GM23338 (cell line): Measurements from ENCODE around the gene YTHDF1. TPM values are rescaled to one million over a fixed set of nuclear protein-coding genes. Genes with fewer than 3 reads are reported as not detected.

Experiments
- ATAC-seq: fragments of 200-7000 bp; cut with Tn5 transposase; 3 replicates; pipeline ENCODE4 v1.9.1; 2020
- DNase-seq: peaks from one replicate; pipeline ENCODE4 v3.0.0-alpha.2; 2015; ENCODE audit warnings: low spot score
- H2AFZ ChIP-seq: fragments of 200-600 bp; sonication (generic); 2 replicates; pipeline ENCODE4 v1.8.0; 2016; ENCODE audit warnings: antibody characterized with exemption, mild to moderate bottlenecking, moderate library complexity
- H3F3A ChIP-seq: fragments of 200-600 bp; sonication (generic); replicated peaks from 2 replicates; pipeline ENCODE4 v1.8.0; 2017; ENCODE audit warnings: antibody characterized with exemption, mixed run types, low read depth
- H3K27ac ChIP-seq: fragments of 200-600 bp; sonication (generic); 2 replicates; pipeline ENCODE4 v1.6.1; 2016; ENCODE audit warnings: low read depth
- H3K27me3 ChIP-seq: fragments of 200-600 bp; sonication (generic); 2 replicates; pipeline ENCODE4 v1.8.0; 2016; ENCODE audit warnings: mild to moderate bottlenecking, mixed run types, moderate library complexity; ENCODE audit not compliant: insufficient read depth
- H3K36me3 ChIP-seq: fragments of 200-600 bp; sonication (generic); 2 replicates; pipeline ENCODE4 v1.8.0; 2016; ENCODE audit warnings: mild to moderate bottlenecking; ENCODE audit not compliant: insufficient read depth
- H3K4me1 ChIP-seq: fragments of 200-600 bp; sonication (generic); 2 replicates; pipeline ENCODE4 v1.8.0; 2016; ENCODE audit warnings: mild to moderate bottlenecking, moderate library complexity; ENCODE audit not compliant: insufficient read depth
- H3K4me2 ChIP-seq: fragments of 200-600 bp; sonication (generic); 2 replicates; pipeline ENCODE4 v1.7.1; 2017; ENCODE audit warnings: mixed run types
- H3K4me3 ChIP-seq: fragments of 200-600 bp; sonication (generic); 2 replicates; pipeline ENCODE4 v1.6.1; 2016; ENCODE audit warnings: mixed run types
- H3K79me2 ChIP-seq: fragments of 200-600 bp; sonication (generic); replicated peaks from 2 replicates; pipeline ENCODE4 v1.8.0; 2017; ENCODE audit warnings: mild to moderate bottlenecking; ENCODE audit not compliant: insufficient read depth
- H3K9me2 ChIP-seq: fragments of 200-600 bp; sonication (generic); 2 replicates; pipeline ENCODE4 v1.8.0; 2017; ENCODE audit not compliant: insufficient read depth
- H4K20me1 ChIP-seq: fragments of 200-600 bp; sonication (generic); replicated peaks from 2 replicates; pipeline ENCODE4 v1.8.0; 2017; ENCODE audit warnings: mild to moderate bottlenecking; ENCODE audit not compliant: insufficient read depth
- H3K27ac Mint-ChIP-seq: 2 replicates; pipeline ENCODE4 v1.8.0; 2020; ENCODE audit warnings: inconsistent platforms, mild to moderate bottlenecking, moderate library complexity, mixed read lengths
- H3K27me3 Mint-ChIP-seq: 3 replicates; pipeline ENCODE4 v1.8.0; 2022; ENCODE audit warnings: low read depth, mild to moderate bottlenecking, moderate library complexity, mixed read lengths, inconsistent platforms; ENCODE audit not compliant: insufficient read depth, poor library complexity
- H3K36me3 Mint-ChIP-seq: 3 replicates; pipeline ENCODE4 v1.8.0; 2021; ENCODE audit warnings: low read depth, mild to moderate bottlenecking, inconsistent platforms, moderate library complexity, mixed read lengths
- H3K4me1 Mint-ChIP-seq: 3 replicates; pipeline ENCODE4 v1.8.0; 2020; ENCODE audit warnings: mild to moderate bottlenecking, inconsistent platforms, mixed read lengths
- H3K4me3 Mint-ChIP-seq: 3 replicates; pipeline ENCODE4 v1.8.0; 2021; ENCODE audit warnings: moderate library complexity, mild to moderate bottlenecking, inconsistent platforms, mixed read lengths
- H3K9me3 Mint-ChIP-seq: 3 replicates; pipeline ENCODE4 v1.8.0; 2020; ENCODE audit warnings: moderate library complexity, mild to moderate bottlenecking, inconsistent platforms, mixed read lengths
- EZH2 ChIP-seq: fragments of 200-600 bp; sonication (generic); IDR thresholded peaks from one replicate; pipeline ENCODE4 v1.8.0; 2017; ENCODE audit warnings: antibody characterized with exemption, mild to moderate bottlenecking, low read depth; ENCODE audit not compliant: unreplicated experiment
- EZH2phosphoT487 ChIP-seq: fragments of 200-600 bp; sonication (generic); IDR thresholded peaks from one replicate; pipeline ENCODE4 v1.8.1; 2018; ENCODE audit warnings: antibody characterized with exemption; ENCODE audit not compliant: unreplicated experiment
- JUNB ChIP-seq: IDR thresholded peaks from one replicate; pipeline ENCODE4 v1.6.1; 2016; ENCODE audit warnings: antibody characterized with exemption; ENCODE audit not compliant: unreplicated experiment
- POLR2AphosphoS5 ChIP-seq: IDR thresholded peaks from 2 replicates; pipeline ENCODE4 v1.6.1; 2016; ENCODE audit warnings: antibody characterized with exemption, low read depth
- ZNF331 ChIP-seq: fragments of 250-450 bp; sonication (Bioruptor Pico); IDR thresholded peaks from 2 replicates; pipeline ENCODE4 v1.5.0; 2020; ENCODE audit warnings: low read depth, mild to moderate bottlenecking, moderate library complexity
- polyA plus RNA-seq: library from polyadenylated mRNA; unstranded; fragments of >200 nt; fragmentation: Nextera tagmentation; extraction: Ambion mirVana; gene quantifications from 2 replicates; pipeline ENCODE4 v1.2.1, GENCODE V29; 2016
- total RNA-seq: library from RNA; depleted of rRNA; stranded (reverse); fragments of >200 nt; shearing (Covaris generic); gene quantifications from 2 replicates; pipeline ENCODE4 v1.2.3, GENCODE V29; 2014
- TF ChIP-seq, protein P1 (sequence below), 2 experiments: fragments of 200-600 bp in 1 of 2; sonication (generic) in 1 of 2; conservative IDR thresholded peaks; 2 replicates each; pipeline versions ENCODE4 v1.5.1 to v1.6.1; 2016 to 2017; ENCODE audit warnings: antibody characterized with exemption in 2 of 2, low read depth in 2 of 2, mild to moderate bottlenecking in 2 of 2, moderate library complexity in 1 of 2

The YTHDF1 gene
- total and polyA plus RNA-seq, 2 experiments from 2014 or later = 30.9 to 64.3 TPM

DNA sequence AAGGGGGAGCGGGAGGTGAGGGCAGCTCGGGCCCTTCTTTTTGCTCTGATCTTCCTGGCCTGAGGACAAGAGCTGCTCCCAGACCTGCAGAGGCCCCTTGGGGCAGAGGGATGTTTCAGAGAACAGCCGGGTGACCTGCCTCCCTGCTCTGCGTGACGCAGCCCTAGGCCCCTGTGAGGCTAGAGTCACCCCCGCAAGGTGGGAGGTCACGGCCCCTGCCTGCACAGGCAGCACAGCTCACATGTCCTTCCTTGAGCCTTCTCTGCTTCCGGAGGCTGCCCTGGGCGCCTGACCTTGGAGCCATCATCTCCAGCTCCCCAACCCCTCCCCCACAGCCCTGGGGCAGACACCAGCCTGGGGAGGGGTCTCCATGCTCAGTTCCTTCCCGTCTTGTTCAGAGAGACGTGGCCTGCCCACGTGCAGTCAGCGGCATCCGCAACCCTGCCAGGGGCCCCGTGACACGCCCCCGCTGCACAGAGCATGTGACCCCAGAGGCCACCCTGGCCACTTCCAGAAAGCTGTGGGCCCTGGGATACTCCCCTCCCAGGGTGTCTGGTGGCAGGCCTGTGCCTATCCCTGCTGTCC lies 19.6 kb upstream of the YTHDF1 start, which contains the start of gene BIRC7:
Gene BIRC7 (plus strand): TSS at position 507 of the 585 bp plus-strand sequence. CDS start 192 bp downstream, outside the sequence.
- no peak within 1 kb of the TSS for H3K27ac ChIP-seq
- no peaks in the 10 kb centered on the region for H3K79me2 ChIP-seq
- peaks cover 13% of the 10 kb centered on the region for H3K4me1 ChIP-seq
- H3K36me3 Mint-ChIP-seq = no peaks in the 10 kb centered on the region
- ATAC-seq = no peak
- peaks cover 2% of the 10 kb centered on the region; the same call in 1 of the 2 replicates for H3F3A ChIP-seq
- 0 out of 2 replicates have a peak, but pooled peaks cover 3% of the 10 kb centered on the region for H3K27me3 ChIP-seq
- TF ChIP-seq EZH2phosphoT487 (no peak), POLR2AphosphoS5 (no peak), EZH2 (no peak)
- H3K4me3 Mint-ChIP-seq = peak within 1 kb of the TSS; percentile 44; the same call in 2 of the 3 replicates
- peaks cover 24% of the 10 kb centered on the region for H3K4me1 Mint-ChIP-seq
- peak within 1 kb of the TSS; percentile 71; the same call in 1 of the 2 replicates for H3K4me2 ChIP-seq
- peaks cover 20% of the 10 kb centered on the region for H3K27me3 Mint-ChIP-seq
- H3K27ac Mint-ChIP-seq = no peak within 1 kb of the TSS
- H3K4me3 ChIP-seq = peak within 1 kb of the TSS; percentile 35; the same call in 1 of the 2 replicates
- no peak for DNase-seq
- no peaks in the 10 kb centered on the region for H4K20me1 ChIP-seq
- no peaks in the 10 kb centered on the region for H3K36me3 ChIP-seq
- H3K9me3 Mint-ChIP-seq = no peaks in the 10 kb centered on the region; the same call in 2 of the 3 replicates
- H2AFZ ChIP-seq = peak within 1 kb of the TSS; percentile 81; the same call in 1 of the 2 replicates
- H3K9me2 ChIP-seq = no peaks in the 10 kb centered on the region

DNA sequence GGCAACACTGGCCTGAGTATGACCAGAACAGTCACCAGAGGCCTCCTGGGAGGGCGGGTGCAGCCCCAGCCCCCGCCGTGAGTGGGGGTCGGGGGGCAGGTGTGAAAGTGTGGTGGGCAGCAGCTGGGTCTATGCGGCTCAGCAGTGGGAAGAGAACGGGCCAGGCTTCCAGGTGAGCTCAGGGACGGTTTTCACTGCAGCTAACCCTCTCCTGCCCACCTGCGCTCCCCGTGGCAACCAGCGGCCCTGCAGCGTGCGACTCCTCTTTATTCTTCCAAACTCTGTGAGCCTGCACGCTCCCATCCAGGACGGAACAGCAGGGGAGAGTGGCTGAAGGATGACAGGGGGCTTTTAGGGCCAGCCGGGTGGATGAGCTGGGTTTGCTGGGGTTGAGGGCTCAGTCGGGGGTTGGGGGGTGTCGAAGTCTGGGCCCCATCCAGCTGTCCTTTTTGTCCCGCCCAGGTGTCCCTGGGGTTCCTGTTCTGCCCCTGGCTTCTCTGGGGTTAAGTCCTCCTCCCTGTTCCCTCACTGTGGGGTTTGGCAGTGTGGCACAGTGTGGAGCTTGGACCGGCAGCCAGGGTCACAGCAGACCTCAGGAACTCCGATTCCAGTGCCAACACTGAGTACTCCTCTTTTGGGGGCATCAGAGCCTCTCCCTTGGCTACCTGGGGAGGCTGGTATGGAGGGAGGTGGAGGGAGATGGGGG lies 18.9 kb upstream of the YTHDF1 start:
- Histone ChIP-seq H3K9me2 (no peaks in the 10 kb centered on the region), H3K4me2 (peak overlapping the region; percentile 71), H3K27ac (no peak overlapping the region), H4K20me1 (no peaks in the 10 kb centered on the region), H3K79me2 (no peaks in the 10 kb centered on the region), H3K27me3 (0 out of 2 replicates have a peak, but pooled peaks cover 3% of the 10 kb centered on the region), H2AFZ (peak overlapping the region; percentile 81; the same call in 1 of the 2 replicates), H3K4me1 (peaks cover 20% of the 10 kb centered on the region), H3K36me3 (no peaks in the 10 kb centered on the region), H3F3A (peaks cover 6% of the 10 kb centered on the region; the same call in 1 of the 2 replicates), H3K4me3 (peak overlapping the region; percentile 35; the same call in 1 of the 2 replicates)
- peak overlapping the region; percentile 44; the same call in 2 of the 3 replicates for H3K4me3 Mint-ChIP-seq
- TF ChIP-seq JUNB = no peak
- TF ChIP-seq, protein P1, sequence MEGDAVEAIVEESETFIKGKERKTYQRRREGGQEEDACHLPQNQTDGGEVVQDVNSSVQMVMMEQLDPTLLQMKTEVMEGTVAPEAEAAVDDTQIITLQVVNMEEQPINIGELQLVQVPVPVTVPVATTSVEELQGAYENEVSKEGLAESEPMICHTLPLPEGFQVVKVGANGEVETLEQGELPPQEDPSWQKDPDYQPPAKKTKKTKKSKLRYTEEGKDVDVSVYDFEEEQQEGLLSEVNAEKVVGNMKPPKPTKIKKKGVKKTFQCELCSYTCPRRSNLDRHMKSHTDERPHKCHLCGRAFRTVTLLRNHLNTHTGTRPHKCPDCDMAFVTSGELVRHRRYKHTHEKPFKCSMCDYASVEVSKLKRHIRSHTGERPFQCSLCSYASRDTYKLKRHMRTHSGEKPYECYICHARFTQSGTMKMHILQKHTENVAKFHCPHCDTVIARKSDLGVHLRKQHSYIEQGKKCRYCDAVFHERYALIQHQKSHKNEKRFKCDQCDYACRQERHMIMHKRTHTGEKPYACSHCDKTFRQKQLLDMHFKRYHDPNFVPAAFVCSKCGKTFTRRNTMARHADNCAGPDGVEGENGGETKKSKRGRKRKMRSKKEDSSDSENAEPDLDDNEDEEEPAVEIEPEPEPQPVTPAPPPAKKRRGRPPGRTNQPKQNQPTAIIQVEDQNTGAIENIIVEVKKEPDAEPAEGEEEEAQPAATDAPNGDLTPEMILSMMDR (conservative IDR thresholded peaks at IDR 0.05; ENCODE audit: low read depth in 2 of 2) = peak; percentile 51 to 53
- DNase-seq (peak; percentile 90), ATAC-seq (peak; percentile 78)
- H3K36me3 Mint-ChIP-seq = no peaks in the 10 kb centered on the region
- peaks cover 23% of the 10 kb centered on the region for H3K27me3 Mint-ChIP-seq
- H3K9me3 Mint-ChIP-seq = no peaks in the 10 kb centered on the region; the same call in 2 of the 3 replicates
- H3K27ac Mint-ChIP-seq = no peak overlapping the region
- peaks cover 31% of the 10 kb centered on the region for H3K4me1 Mint-ChIP-seq

DNA sequence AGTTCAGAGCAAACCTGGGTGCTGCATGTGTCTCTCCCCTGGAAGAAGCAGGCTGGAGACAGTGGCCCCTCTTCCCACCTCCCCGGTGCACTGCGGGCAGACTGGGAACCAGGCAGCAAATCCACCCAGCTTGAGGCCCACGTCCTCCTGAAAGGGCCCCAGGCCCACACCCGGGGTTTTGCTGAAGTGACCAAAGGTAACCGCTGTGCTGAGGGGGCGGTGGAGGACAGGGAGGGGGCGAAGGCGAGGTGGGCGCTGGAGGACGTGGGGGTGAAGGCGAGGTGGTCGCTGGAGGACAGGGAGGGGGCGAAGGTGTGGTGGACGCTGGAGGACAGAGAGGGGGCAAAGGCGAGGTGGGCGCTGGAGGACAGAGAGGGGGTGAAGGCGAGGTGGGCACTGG lies 18.0 kb upstream of the YTHDF1 start:
- Mint-ChIP-seq H3K4me1 (peaks cover 40% of the 10 kb centered on the region), H3K27me3 (peaks cover 21% of the 10 kb centered on the region), H3K9me3 (no peaks in the 10 kb centered on the region; the same call in 2 of the 3 replicates), H3K4me3 (no peak overlapping the region), H3K36me3 (no peaks in the 10 kb centered on the region), H3K27ac (no peak overlapping the region)
- no peak for ATAC-seq
- no peaks in the 10 kb centered on the region for H4K20me1 ChIP-seq
- no peaks in the 10 kb centered on the region for H3K9me2 ChIP-seq
- no peak overlapping the region for H2AFZ ChIP-seq
- no peak overlapping the region for H3K4me2 ChIP-seq
- 0 out of 2 replicates have a peak, but pooled peaks cover 3% of the 10 kb centered on the region for H3K27me3 ChIP-seq
- peaks cover 28% of the 10 kb centered on the region for H3K4me1 ChIP-seq
- H3F3A ChIP-seq = peaks cover 7% of the 10 kb centered on the region; the same call in 1 of the 2 replicates
- no peaks in the 10 kb centered on the region for H3K79me2 ChIP-seq
- no peak overlapping the region for H3K27ac ChIP-seq
- DNase-seq = no peak
- H3K4me3 ChIP-seq = no peak overlapping the region
- no peaks in the 10 kb centered on the region for H3K36me3 ChIP-seq
- no peak for TF ChIP-seq ZNF331 (CRISPR knock-in tag)
